NCI-H526 (cell line): ENCODE measurements around the gene BMX.
A peak's percentile ranks its signal among the peaks of the same experiment; 100 is the strongest.

Experiments
- DNase-seq, 2 experiments: peaks; one replicate each; lab custom pipeline; 2025; lab: John Stamatoyannopoulos, UW

The BMX gene

GRCh38 chrX:15507005-15507404, 6.4 kb downstream of the BMX start:
- DNase-seq: peak; percentile 95 to 96

DNA sequence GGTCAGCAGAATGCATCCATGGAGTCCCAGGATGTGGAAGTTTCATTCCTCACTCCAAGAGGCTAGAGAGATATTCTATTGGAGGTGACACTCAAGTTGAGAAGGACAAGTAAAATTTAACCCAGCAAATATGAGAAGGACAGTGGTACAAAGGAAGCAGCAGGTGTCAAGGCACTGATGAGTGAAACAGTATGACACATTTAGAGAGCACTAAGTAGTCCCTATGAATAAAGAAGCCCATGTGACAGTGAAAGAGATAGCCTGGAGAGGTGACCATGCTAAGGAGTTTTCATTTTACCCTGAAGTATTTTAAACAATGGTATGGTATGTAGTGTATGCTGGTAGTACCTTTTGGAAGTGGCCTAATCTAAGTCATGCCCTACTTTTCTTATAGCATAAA, 9.2 kb downstream of the BMX start:
- DNase-seq: no peak

- peak; percentile 86 to 87 for DNase-seq
Observed at GRCh38 chrX:15511563-15511962, 11.0 kb downstream of the BMX start.

DNA sequence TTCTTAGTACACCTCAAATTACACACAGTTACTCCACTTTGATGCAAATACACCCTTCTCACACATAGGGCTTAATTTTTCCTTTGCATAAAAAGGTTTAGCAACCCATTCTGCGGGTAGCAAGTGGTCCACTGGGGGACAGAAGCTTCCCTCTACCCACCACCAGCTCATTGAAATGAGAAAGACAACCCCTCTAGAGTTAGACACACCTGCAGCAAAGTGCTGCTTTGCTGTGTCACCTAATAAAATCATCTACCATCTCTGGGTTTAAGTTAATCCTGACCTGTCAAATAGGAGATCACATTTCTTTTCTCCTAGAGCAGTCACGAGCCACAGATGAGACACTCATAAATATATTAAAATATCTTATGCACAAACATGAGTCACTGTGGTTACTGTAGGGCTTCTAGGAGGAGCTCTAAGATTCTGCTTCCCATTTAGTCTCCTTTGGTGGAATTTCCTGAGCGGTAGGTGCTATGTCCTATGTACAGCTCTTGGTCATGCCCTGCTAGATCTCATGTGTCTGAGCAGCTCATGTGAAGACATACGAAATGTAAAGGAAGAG, 11.9 kb downstream of the BMX start:
- DNase-seq: peak; percentile 30 to 34

DNA sequence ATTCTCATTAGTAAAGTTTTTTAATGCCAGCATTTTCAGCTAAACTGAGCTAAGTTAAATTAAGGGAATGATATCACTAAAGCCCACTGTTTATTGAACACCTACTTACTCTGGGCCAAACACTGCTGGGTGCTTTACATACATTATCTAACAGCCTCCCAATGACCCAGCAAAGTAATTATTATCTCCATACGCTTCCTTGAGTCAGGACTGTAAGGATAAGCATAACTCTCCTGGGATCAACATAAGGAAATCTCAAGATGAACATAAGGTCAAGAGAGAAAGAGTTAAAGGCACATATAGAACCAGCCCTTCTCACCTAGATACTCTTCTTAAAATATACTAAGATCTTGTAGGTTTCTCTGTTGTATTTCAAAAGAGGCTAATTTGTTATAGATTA, 13.7 kb downstream of the BMX start:
- DNase-seq: no peak

DNA sequence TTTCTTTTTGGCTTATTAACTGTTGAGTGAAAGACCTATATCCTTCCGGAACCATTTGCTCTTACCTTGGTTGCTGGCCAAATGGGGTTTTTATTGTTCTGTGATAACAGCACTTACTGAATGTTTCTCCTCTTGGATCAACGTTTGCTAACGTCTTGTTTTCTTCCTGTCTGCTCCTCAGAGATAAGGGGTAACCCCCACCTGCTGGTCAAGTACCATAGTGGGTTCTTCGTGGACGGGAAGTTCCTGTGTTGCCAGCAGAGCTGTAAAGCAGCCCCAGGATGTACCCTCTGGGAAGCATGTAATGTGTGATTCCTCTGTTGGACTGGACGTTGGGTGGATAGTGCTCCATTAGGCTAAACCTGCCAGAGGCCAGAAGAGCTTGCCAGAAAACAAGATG, 15.3 kb downstream of the BMX start:
- DNase-seq: no peak

- no peak for DNase-seq
Observed at GRCh38 chrX:15522464-15522863, 21.9 kb downstream of the BMX start.

DNA sequence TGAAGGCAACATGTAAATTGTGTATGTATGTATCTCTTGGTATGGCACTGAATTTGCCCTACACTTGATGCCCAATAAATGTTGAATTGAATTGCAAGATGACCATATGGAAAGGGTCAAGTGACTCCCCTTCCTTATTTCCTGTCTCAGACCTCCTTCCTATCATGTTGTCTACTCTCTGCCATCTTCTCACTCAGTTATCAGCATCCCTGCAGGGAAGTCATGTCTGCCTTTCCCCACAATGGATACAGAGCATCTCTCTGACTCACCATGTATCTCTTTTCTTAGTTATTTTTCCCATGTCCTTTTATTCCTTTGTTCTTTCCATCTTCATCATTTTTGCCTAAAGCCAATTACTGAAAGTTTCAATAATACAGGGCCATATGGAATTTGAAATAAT, 22.5 kb downstream of the BMX start:
- DNase-seq: no peak

- no peak for DNase-seq
Observed at GRCh38 chrX:15524417-15524816, 23.8 kb downstream of the BMX start.

DNA sequence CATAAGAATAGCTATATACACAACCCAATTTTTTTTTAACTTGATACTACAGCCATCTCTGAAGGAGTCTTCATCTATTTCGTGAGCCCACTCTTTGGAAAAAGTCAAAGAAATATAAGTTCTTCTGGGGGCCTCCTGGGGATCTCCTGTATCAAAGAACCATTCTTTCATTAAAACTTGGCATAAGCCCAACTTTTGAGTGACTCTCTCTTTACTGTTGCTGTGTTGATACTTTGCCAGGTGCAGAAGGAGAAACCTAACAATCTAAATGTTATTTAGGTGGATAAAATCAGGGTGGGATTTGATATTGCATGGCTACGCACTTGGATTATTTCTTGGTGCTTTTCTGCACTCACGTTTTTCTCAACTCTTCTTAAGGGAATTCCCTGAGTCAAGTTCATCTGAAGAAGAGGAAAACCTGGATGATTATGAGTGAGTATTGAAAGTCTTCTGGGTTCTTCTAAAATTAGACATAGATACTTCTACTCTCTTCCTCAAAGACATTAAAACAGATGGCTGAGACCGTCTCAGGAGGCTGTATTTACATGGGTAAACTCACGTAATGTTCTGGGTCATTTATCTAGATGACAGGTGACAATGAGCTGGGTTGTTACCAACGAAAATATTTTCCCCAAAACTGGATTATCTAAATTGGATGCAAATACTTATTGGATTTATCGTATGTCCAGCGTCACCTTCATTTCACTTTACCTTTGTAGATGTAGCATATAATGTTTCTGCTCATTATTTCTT, 25.2 kb downstream of the BMX start:
- DNase-seq: peak; percentile 72 to 82

DNA sequence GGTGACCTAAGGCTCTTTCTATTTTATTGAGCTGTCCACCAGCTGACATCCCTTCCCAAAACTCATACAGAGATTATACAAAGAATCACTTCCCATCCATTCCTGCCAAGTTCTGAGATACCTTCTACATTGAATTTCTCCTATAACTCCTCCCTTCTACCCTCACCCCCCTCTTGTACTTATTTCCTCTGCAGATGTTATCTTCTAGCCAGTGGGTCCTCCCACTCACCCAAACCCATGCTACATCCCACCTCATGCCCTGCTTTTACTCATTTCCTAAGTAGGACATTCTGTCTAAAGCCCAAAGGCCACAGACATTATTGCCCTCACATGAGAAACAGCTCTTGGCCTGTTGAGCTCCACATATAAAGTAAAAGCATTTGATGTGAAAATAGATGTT, 28.6 kb downstream of the BMX start:
- DNase-seq: no peak

GRCh38 chrX:15530318-15530717, 29.7 kb downstream of the BMX start:
- DNase-seq: no peak

GRCh38 chrX:15546745-15547144, 46.1 kb downstream of the BMX start:
- DNase-seq: no peak

DNA sequence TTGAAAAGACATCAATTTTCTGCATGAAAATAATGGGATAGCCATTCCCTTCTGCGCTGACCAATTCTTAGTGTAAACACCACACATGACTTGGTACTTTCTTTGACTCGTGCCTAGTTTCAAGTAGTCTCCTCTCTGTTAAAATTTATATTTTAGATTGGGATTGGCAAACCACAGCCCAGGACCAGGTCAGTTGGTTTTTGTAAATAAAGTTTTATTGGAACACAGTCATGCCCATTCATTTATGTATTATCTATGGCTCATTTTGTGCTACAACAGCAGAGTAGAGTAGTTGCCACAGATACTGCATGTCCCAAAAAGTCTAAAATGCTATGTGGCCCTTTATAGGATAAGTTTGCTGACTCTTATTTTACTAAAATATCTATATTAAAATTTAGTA, 46.7 kb downstream of the BMX start:
- DNase-seq: no peak

GRCh38 chrX:15549189-15550012, 48.8 kb downstream of the BMX start:
- DNase-seq: no peak

- peak; percentile 48 to 63 for DNase-seq
Observed at GRCh38 chrX:15559227-15559626, 58.6 kb downstream of the BMX start.

- no peak for DNase-seq
Observed at GRCh38 chrX:15560924-15561323, 60.3 kb downstream of the BMX start.

DNA sequence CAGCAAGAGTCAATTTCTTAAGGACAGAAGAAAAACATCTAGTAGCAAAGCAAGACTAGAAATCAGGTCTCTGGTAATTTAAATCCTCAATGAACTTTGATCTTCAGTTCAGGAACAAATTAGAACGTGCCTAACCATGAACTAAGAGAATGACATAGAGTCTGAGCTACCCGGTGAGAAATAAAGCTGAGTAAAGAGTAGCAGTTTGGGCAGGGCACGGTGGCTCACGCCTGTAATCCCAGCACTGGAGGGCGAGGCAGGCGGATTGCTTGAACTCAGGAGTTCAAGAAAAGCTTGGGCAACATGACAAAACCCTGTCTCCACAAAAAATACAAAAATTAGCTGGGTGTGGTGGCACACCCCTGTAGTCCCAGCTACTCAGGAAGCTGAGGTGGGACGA, 62.4 kb downstream of the BMX start:
- DNase-seq: peak in 1 of 2 experiments; percentile 23

DNA sequence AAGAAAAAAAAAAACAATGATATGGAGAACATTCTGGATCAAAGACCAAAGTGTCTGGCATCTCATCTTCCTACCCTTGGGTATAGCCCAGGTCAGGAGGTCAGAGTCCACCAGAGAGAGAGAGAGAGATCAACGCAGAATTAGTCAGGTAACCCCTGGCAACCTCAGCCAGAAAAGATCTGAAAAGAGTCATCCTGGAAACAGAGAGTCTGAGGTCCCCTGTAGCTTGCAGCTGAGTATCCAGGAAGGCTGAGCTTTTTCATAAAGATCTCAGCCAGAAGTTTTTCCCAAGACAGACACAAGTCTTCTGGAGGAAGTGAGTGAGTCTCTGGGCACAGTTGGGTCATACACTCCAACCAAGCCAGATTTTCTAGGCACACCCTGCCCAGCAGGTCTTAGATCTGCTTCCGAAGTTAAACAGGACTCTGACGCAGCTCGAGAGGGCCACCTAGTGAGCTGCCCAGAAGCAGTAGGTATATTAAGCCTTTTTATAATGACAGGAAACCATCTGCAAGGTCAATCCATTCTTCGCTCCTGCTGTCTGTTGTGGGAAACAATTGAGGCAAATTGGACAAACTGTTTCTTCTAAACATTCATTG, 64.5 kb downstream of the BMX start:
- peak; percentile 65 to 88 for DNase-seq

- peak in 1 of 2 experiments; percentile 11 for DNase-seq
Observed at GRCh38 chrX:15566244-15566643, 65.6 kb downstream of the BMX start.

DNA sequence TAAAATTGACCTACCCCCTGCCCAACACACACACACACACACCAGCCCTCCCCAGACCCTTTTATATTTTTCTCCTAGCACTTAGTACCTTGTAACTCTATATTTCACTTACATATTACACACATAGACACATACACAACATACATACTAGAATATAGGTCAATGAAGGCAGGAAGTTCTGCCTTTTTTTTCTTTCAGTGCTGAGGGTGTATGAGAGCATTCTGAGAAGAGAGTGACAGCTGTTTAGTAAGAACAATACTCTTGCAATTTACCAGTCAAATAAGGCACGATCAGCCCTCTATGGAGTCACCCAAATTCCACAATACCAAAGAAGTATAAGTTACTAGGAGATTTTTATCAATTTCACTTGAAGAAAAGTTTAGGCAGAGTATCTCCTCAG, 66.7 kb downstream of the BMX start:
- peak in 1 of 2 experiments; percentile 50 for DNase-seq

DNA sequence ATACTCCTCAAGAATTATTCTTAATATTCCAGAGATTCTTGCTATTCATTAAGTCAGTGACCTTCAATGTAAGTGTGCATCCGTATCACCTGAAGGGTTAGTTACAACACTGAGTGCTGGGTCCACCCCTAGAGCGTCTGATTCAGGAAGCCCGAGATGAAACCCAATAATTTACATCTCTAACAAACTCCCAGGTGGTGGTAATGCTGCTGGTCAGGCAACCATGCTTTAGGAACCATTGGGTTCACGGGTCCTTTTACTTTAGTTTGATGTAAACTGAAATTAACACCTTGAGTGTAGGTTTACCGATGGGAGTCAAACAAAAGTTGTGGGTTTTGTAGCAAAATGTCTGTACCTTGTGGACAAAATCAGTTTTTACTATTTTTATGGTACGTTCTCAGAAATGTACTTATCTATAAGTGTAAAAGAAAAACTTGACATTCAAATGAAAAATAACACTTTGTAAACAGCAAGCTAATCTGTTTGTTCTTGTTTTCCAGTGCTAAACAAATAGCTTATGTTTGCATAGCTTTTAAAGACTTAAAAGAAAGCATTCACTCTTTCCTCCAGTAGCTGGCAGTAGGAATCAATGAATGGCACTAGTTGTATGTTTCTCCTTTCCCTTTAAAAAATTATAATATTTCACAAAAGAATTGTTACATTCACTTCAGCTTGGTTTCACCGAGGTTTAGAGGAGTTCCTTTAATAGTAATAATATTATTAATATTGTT, 67.4 kb downstream of the BMX start:
- DNase-seq: peak; percentile 67 to 79
